HG02623 (cell line): ENCODE data around the gene GRM7.

Source experiments
- ATAC-seq: cut with Tn5 transposase; IDR thresholded peaks from one replicate; pipeline ENCODE4 v1.9.1; 2021; ENCODE audit warnings: moderate library complexity; ENCODE audit not compliant: unreplicated experiment

Gene GRM7

GRCh38 chr3:7226393-7226792 is 365.5 kb downstream of the GRM7 start:
- ATAC-seq = no peak

- no peak for ATAC-seq
Observed at GRCh38 chr3:7238565-7239295, 377.8 kb downstream of the GRM7 start.

GRCh38 chr3:7241584-7242302 is 380.8 kb downstream of the GRM7 start:
- no peak for ATAC-seq

GRCh38 chr3:7242303-7242635 is 381.4 kb downstream of the GRM7 start:
- no peak for ATAC-seq

GRCh38 chr3:7249493-7250076 is 388.7 kb downstream of the GRM7 start:
- no peak for ATAC-seq

GRCh38 chr3:7254251-7254650 is 393.3 kb downstream of the GRM7 start:
- ATAC-seq = no peak

- no peak for ATAC-seq
Observed at GRCh38 chr3:7260975-7261374, 400.1 kb downstream of the GRM7 start.

GRCh38 chr3:7263347-7264195 is 402.7 kb downstream of the GRM7 start:
- ATAC-seq = no peak

- no peak for ATAC-seq
Observed at GRCh38 chr3:7264196-7264526, 403.2 kb downstream of the GRM7 start.

GRCh38 chr3:7265736-7266135 is 404.8 kb downstream of the GRM7 start:
- no peak for ATAC-seq

GRCh38 chr3:7266551-7266950 is 405.6 kb downstream of the GRM7 start:
- no peak for ATAC-seq

GRCh38 chr3:7270731-7271130 is 409.8 kb downstream of the GRM7 start:
- ATAC-seq = no peak

GRCh38 chr3:7271631-7272030 is 410.7 kb downstream of the GRM7 start:
- ATAC-seq = no peak

GRCh38 chr3:7272203-7272602 is 411.3 kb downstream of the GRM7 start:
- no peak for ATAC-seq

GRCh38 chr3:7275396-7275795 is 414.5 kb downstream of the GRM7 start:
- peak; percentile 45 for ATAC-seq

- no peak for ATAC-seq
Observed at GRCh38 chr3:7280318-7280717, 419.4 kb downstream of the GRM7 start.

- no peak for ATAC-seq
Observed at GRCh38 chr3:7282988-7283387, 422.1 kb downstream of the GRM7 start.

- no peak for ATAC-seq
Observed at GRCh38 chr3:7285505-7285904, 424.6 kb downstream of the GRM7 start.

GRCh38 chr3:7288133-7288532 is 427.2 kb downstream of the GRM7 start:
- no peak for ATAC-seq

GRCh38 chr3:7289121-7289520 is 428.2 kb downstream of the GRM7 start:
- ATAC-seq = no peak

GRCh38 chr3:7290077-7290825 is 429.3 kb downstream of the GRM7 start:
- no peak for ATAC-seq
